Loucy (cell line): Measurements from ENCODE around the gene RETREG3.
A peak's percentile ranks its signal among the peaks of the same experiment; 100 is the strongest.

Source experiments
- H2AFZ ChIP-seq: fragments of 200-600 bp; sonication (generic); 2 replicates; pipeline ENCODE4 v1.6.0; 2016; ENCODE audit warnings: antibody characterized with exemption, mild to moderate bottlenecking, low read length, moderate library complexity
- H3F3A ChIP-seq: fragments of 200-600 bp; 2 replicates; pipeline ENCODE4 v1.6.0; 2016; ENCODE audit warnings: antibody characterized with exemption, low read depth, mild to moderate bottlenecking
- H3K27me3 ChIP-seq: fragments of 200-600 bp; sonication (generic); 2 replicates; pipeline ENCODE4 v1.6.1; 2014; ENCODE audit warnings: low read length, mild to moderate bottlenecking; ENCODE audit not compliant: insufficient read depth, poor library complexity, severe bottlenecking
- H3K36me3 ChIP-seq: fragments of 200-600 bp; sonication (generic); 2 replicates; pipeline ENCODE4 v1.6.1; 2016; ENCODE audit warnings: low read length; ENCODE audit not compliant: insufficient read depth
- H3K4me1 ChIP-seq: fragments of 200-600 bp; sonication (generic); 2 replicates; pipeline ENCODE4 v1.5.1; 2014; ENCODE audit warnings: low read length, mild to moderate bottlenecking; ENCODE audit not compliant: insufficient read depth, poor library complexity, severe bottlenecking
- H3K4me2 ChIP-seq: fragments of 200-600 bp; sonication (generic); 2 replicates; pipeline ENCODE4 v1.6.0; 2014; ENCODE audit warnings: antibody characterized with exemption, low read length, low read depth, mild to moderate bottlenecking; ENCODE audit not compliant: poor library complexity, severe bottlenecking
- H3K4me3 ChIP-seq: fragments of 200-600 bp; sonication (generic); 2 replicates; pipeline ENCODE4 v1.5.1; 2014; ENCODE audit warnings: low read length, mild to moderate bottlenecking, mixed read lengths; ENCODE audit not compliant: poor library complexity, severe bottlenecking
- H3K79me2 ChIP-seq: fragments of 200-600 bp; sonication (generic); 2 replicates; pipeline ENCODE4 v1.6.1; 2014; ENCODE audit warnings: low read length; ENCODE audit not compliant: insufficient read depth
- H3K9ac ChIP-seq: fragments of 200-600 bp; sonication (generic); 2 replicates; pipeline ENCODE4 v1.6.0; 2014; ENCODE audit warnings: mild to moderate bottlenecking, low read depth, low read length, moderate library complexity; ENCODE audit not compliant: poor library complexity, severe bottlenecking
- H3K9me2 ChIP-seq: fragments of 200-600 bp; sonication (generic); replicated peaks from 2 replicates; pipeline ENCODE4 v1.6.1; 2016; ENCODE audit warnings: low read depth, low read length, mixed read lengths
- H3K9me3 ChIP-seq: fragments of 200-600 bp; sonication (generic); 2 replicates; pipeline ENCODE4 v1.6.1; 2014; ENCODE audit warnings: mild to moderate bottlenecking, antibody characterized with exemption, low read length, low read depth; ENCODE audit not compliant: insufficient read depth
- H4K20me1 ChIP-seq: fragments of 200-600 bp; sonication (generic); 2 replicates; pipeline ENCODE4 v1.6.0; 2014; ENCODE audit warnings: antibody characterized with exemption, low read length, mild to moderate bottlenecking; ENCODE audit not compliant: insufficient read depth, poor library complexity, severe bottlenecking
- EZH2phosphoT487 ChIP-seq: fragments of 200-600 bp; IDR thresholded peaks from 2 replicates; pipeline ENCODE4 v1.6.1; 2018; ENCODE audit warnings: antibody characterized with exemption, mild to moderate bottlenecking, moderate library complexity, borderline replicate concordance
- TF ChIP-seq, protein P1 (sequence below): fragments of 200-600 bp; sonication (generic); conservative IDR thresholded peaks from 2 replicates; pipeline ENCODE4 v1.5.1; 2014; ENCODE audit warnings: mild to moderate bottlenecking, antibody characterized with exemption, low read length

Gene RETREG3

DNA sequence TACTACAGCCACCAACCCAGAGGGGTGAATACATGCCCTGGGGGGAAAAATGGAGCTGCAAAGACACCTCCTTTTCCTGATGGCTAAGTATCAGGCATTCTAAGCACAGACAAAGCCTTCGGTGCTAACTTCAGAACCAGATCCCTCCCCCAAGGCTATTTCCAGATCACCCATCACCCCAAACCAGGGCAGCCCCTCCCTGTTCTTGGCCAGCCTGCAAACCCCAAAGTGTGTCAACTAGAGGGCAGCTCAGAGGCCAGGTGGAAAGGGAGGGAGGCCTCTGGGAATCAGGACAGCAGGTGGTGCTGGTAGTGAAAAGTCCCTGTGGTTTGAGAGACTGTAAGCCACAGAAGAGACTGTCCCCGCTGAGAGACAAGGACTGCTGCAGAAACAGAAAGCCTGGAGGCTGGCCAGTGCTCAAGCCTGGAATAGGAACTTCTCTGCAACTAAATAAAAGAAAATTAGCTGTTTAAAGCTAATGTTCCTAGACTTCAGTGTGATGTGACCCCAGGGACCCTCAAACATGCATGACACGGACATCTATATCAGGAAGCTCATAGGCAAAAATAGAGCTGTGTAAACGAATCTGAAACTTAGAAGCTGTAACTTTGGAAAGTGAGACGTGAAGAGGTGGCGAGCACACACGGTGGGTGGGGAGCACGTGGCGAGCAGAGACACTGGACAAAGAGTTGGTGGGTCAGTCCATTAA is 9.4 kb upstream of the RETREG3 start:
- no peaks in the 10 kb centered on the region for H3K9me3 ChIP-seq
- H2AFZ ChIP-seq = no peak overlapping the region
- TF ChIP-seq, protein P1, sequence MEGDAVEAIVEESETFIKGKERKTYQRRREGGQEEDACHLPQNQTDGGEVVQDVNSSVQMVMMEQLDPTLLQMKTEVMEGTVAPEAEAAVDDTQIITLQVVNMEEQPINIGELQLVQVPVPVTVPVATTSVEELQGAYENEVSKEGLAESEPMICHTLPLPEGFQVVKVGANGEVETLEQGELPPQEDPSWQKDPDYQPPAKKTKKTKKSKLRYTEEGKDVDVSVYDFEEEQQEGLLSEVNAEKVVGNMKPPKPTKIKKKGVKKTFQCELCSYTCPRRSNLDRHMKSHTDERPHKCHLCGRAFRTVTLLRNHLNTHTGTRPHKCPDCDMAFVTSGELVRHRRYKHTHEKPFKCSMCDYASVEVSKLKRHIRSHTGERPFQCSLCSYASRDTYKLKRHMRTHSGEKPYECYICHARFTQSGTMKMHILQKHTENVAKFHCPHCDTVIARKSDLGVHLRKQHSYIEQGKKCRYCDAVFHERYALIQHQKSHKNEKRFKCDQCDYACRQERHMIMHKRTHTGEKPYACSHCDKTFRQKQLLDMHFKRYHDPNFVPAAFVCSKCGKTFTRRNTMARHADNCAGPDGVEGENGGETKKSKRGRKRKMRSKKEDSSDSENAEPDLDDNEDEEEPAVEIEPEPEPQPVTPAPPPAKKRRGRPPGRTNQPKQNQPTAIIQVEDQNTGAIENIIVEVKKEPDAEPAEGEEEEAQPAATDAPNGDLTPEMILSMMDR = peak; percentile 37; the same call in 1 of the 2 replicates
- TF ChIP-seq EZH2phosphoT487 = no peak
- no peaks in the 10 kb centered on the region for H3F3A ChIP-seq
- peak overlapping the region; percentile 21 for H3K4me2 ChIP-seq
- H3K4me3 ChIP-seq = no peak overlapping the region
- no peaks in the 10 kb centered on the region for H3K27me3 ChIP-seq
- H4K20me1 ChIP-seq = no peaks in the 10 kb centered on the region
- H3K4me1 ChIP-seq = peaks cover 6% of the 10 kb centered on the region
- H3K79me2 ChIP-seq = no peaks in the 10 kb centered on the region
- peaks cover 17% of the 10 kb centered on the region; the same call in 1 of the 2 replicates for H3K36me3 ChIP-seq
- peak overlapping the region; percentile 12 for H3K9ac ChIP-seq
- no peaks in the 10 kb centered on the region for H3K9me2 ChIP-seq

DNA sequence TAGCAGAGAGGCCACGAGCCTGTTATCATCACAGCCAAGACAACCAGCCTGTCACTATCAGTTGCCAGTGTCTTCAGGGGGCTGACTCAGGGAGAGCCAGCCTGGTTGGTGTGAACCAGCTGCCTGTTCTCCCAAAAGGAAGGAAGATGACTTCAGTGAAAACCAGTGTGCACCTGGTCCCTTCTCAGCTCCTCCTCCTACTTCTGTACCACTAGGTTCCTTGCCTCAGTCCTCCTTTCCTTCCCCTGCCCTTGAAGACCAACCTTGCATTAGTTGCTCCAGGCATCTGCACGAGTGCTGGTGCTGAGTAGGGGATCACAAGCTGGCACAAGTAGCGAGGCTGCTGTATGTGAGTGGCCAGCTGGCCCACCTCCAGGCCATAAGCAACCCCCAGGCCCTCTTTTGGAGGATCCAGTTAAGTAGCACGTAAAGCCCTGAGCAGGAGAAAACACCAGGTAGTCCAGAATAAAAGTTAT is 8.8 kb upstream of the RETREG3 start:
- peaks cover 6% of the 10 kb centered on the region for H3K4me1 ChIP-seq
- no peaks in the 10 kb centered on the region for H3K79me2 ChIP-seq
- no peak overlapping the region for H2AFZ ChIP-seq
- TF ChIP-seq EZH2phosphoT487 = no peak
- TF ChIP-seq, protein P1 = no peak
- no peaks in the 10 kb centered on the region for H4K20me1 ChIP-seq
- no peak overlapping the region for H3K4me3 ChIP-seq
- peak overlapping the region; percentile 12 for H3K9ac ChIP-seq
- no peaks in the 10 kb centered on the region for H3K9me2 ChIP-seq
- no peaks in the 10 kb centered on the region for H3K27me3 ChIP-seq
- no peaks in the 10 kb centered on the region for H3K9me3 ChIP-seq
- H3K36me3 ChIP-seq = peaks cover 20% of the 10 kb centered on the region; the same call in 1 of the 2 replicates
- peak overlapping the region; percentile 21 for H3K4me2 ChIP-seq
- H3F3A ChIP-seq = no peaks in the 10 kb centered on the region

DNA sequence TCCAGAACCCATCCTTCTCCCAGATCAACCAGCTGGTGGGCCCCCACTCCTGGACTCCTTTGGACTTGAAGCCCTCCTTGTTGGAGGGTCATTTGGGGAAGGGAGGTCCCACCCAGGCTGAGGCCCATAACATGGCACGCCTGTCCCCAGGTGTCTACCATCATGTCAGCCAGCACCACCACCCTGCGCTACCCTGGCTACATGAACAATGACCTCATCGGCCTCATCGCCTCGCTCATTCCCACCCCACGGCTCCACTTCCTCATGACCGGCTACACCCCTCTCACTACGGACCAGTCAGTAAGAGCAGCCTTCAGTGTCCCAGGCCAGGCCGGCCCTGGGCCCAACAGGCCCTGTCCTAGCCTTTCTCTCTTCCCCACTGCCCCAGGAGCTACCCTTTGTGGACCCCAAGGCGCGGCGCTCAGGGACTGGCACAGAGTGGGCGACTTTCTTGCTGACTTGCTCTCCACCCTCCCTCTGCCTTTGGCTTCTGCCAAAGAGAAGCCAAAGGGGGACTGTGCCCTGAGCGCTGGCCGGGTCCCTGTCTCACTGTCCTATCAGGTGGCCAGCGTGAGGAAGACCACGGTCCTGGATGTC is 4.6 kb upstream of the RETREG3 start:
- Histone ChIP-seq H3K4me1 (peaks cover 5% of the 10 kb centered on the region), H4K20me1 (peaks cover 3% of the 10 kb centered on the region), H3K9me2 (no peaks in the 10 kb centered on the region), H3K9me3 (no peaks in the 10 kb centered on the region), H3K9ac (no peak overlapping the region), H3K36me3 (peaks cover 31% of the 10 kb centered on the region; the same call in 1 of the 2 replicates), H3F3A (no peaks in the 10 kb centered on the region), H3K4me2 (no peak overlapping the region), H3K4me3 (no peak overlapping the region), H2AFZ (no peak overlapping the region), H3K27me3 (no peaks in the 10 kb centered on the region), H3K79me2 (peaks cover 26% of the 10 kb centered on the region)
- TF ChIP-seq, protein P1 = no peak
- no peak for TF ChIP-seq EZH2phosphoT487
